Nephron progenitor cell (in vitro differentiated cells): ENCODE results near the gene SHF.

Experiments used
- DNase-seq: peaks from one replicate; pipeline ENCODE4 v3.0.0; 2021
- H3K27ac Mint-ChIP-seq: 2 replicates; pipeline ENCODE4 v1.8.0; 2021; ENCODE audit warnings: mild to moderate bottlenecking, moderate library complexity, mixed read lengths
- H3K27me3 Mint-ChIP-seq: 2 replicates; pipeline ENCODE4 v1.8.0; 2021; ENCODE audit warnings: mild to moderate bottlenecking, low read depth, mixed read lengths; ENCODE audit not compliant: poor library complexity
- H3K36me3 Mint-ChIP-seq: 2 replicates; pipeline ENCODE4 v1.8.0; 2021; ENCODE audit warnings: low read depth, mixed read lengths
- H3K4me1 Mint-ChIP-seq: 2 replicates; pipeline ENCODE4 v1.8.0; 2021; ENCODE audit warnings: mixed read lengths
- H3K4me3 Mint-ChIP-seq: 2 replicates; pipeline ENCODE4 v1.8.0; 2021; ENCODE audit warnings: mild to moderate bottlenecking, moderate library complexity, mixed read lengths
- H3K9me3 Mint-ChIP-seq: 2 replicates; pipeline ENCODE4 v1.8.0; 2021; ENCODE audit warnings: mild to moderate bottlenecking, moderate library complexity, mixed read lengths
- TF ChIP-seq, protein P1 (sequence below): fragments of 200-600 bp; sonication (generic); IDR thresholded peaks from 2 replicates; pipeline ENCODE4 v1.5.0; 2021; ENCODE audit warnings: antibody characterized with exemption

SHF gene

DNA sequence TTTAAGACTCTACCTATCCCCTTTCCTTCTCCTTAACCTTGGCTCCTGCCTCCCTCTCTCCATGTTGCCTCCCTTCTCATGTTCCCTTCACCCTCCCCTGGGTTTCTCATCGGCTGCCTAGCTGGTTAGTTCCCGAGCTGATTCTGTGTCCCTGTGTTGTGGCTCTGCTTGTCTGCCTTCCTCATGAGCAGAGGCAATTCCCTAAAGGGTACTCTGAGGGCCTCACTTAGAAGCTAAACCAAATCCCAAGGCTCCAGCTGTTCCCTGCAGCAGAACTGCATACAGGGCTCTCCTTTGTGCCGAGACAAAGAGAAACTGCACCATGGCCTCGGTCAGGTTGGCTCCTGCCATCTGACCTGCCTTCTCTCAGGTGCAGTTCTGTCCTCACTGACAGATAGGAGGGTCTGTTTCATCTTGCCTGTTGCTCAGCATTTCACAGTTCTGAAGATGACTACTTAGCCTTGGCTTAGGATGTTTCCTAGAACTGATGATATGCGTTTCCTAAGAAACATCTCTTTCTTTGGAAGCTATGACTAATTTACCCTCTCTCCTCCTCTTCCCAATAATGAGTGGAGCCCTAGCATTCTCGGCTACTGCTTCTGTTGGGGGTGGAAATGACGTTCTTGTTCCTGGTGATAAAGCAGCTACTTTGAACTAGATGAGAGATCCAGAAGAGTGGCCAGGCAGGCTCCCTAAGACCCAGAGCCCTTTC, 30.9 kb downstream of the SHF start:
- no peak for DNase-seq
- Mint-ChIP-seq H3K4me1 (peaks cover 31% of the 10 kb centered on the region), H3K27me3 (peaks cover 12% of the 10 kb centered on the region), H3K36me3 (peaks cover 8% of the 10 kb centered on the region), H3K9me3 (no peaks in the 10 kb centered on the region), H3K4me3 (no peak overlapping the region), H3K27ac (peak overlapping the region; percentile 79)
- TF ChIP-seq, protein P1, sequence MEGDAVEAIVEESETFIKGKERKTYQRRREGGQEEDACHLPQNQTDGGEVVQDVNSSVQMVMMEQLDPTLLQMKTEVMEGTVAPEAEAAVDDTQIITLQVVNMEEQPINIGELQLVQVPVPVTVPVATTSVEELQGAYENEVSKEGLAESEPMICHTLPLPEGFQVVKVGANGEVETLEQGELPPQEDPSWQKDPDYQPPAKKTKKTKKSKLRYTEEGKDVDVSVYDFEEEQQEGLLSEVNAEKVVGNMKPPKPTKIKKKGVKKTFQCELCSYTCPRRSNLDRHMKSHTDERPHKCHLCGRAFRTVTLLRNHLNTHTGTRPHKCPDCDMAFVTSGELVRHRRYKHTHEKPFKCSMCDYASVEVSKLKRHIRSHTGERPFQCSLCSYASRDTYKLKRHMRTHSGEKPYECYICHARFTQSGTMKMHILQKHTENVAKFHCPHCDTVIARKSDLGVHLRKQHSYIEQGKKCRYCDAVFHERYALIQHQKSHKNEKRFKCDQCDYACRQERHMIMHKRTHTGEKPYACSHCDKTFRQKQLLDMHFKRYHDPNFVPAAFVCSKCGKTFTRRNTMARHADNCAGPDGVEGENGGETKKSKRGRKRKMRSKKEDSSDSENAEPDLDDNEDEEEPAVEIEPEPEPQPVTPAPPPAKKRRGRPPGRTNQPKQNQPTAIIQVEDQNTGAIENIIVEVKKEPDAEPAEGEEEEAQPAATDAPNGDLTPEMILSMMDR, result no peak

DNA sequence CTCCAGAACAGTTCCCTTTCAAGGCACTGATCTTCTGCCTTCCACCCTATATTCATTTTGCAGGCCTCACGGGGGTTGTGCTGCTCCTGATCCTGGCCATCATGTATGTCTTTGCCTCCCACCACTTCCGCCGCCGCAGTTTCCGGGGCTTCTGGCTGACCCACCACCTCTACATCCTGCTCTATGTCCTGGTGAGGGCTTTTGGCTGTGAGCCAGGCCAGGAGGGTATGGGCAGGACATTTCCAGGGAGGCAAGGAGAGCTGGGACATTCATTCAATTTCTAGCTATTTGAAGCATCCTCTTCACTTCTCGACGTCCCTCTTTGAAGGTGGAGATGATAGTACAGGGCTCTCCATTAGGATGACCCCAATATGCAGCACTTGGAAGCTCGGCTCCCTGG, 32.0 kb downstream of the SHF start:
- DNase-seq, result no peak
- Mint-ChIP-seq H3K27ac (no peak overlapping the region), H3K27me3 (peaks cover 12% of the 10 kb centered on the region), H3K9me3 (no peaks in the 10 kb centered on the region), H3K4me1 (peaks cover 31% of the 10 kb centered on the region), H3K4me3 (no peak overlapping the region), H3K36me3 (peaks cover 8% of the 10 kb centered on the region)
- TF ChIP-seq, protein P1, result no peak

DNA sequence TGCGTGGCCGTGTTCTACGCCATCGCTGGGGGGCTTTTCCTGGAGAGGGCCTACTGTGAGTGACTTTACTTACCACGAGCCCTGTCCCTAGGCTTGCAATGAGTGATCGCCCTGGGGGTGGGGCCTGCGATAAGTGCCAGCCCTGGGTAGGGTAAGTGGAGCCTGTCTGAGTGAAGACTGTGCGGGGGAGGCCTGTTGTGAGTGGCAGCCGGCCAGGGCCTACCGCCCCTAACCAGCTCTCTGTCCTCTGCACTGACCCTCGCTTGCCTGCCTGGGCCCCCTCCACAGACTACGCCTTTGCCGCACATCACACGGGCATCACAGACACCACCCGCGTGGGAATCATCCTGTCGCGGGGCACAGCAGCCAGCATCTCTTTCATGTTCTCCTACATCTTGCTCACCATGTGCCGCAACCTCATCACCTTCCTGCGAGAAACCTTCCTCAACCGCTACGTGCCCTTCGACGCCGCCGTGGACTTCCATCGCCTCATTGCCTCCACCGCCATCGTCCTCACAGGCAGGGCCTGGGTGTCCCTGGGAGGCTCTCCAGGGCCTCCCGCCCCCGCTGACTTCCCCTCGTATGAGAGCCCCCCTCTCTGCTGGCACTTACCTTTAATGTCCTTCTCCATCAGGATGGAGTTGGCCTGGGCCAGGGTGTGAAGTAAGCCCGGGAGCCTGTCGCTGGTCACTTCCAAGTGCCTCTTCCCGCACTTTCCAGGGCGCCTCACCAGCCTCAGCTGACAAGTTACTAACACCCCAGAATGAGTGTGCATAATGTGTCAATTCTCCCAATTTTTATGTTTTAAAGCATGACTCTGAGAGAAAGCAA, 35.6 kb downstream of the SHF start:
- H3K4me3 Mint-ChIP-seq, result no peak overlapping the region
- no peaks in the 10 kb centered on the region for H3K9me3 Mint-ChIP-seq
- H3K36me3 Mint-ChIP-seq, result peaks cover 8% of the 10 kb centered on the region
- no peak for DNase-seq
- H3K27ac Mint-ChIP-seq, result no peak overlapping the region
- H3K27me3 Mint-ChIP-seq, result peaks cover 22% of the 10 kb centered on the region
- TF ChIP-seq, protein P1, result no peak
- H3K4me1 Mint-ChIP-seq, result peaks cover 17% of the 10 kb centered on the region

DNA sequence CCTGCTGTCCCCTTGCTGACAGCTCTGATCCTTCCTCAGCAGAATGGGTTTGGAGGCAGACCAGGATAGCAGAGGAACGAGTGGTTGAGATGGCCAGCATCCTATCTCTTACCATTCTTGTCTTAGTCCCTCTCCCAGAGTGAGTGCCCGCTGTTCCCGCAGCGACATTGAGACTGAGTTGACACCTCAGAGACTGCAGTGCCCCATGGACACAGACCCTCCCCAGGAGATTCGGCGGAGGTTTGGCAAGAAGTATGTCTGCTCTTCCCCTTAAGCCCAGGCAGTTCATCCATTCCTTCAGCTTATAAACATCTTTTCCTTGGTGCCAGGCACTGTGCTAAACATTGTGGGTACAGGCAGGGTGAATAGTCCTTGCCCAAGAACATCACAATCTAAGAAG, 36.8 kb downstream of the SHF start:
- peaks cover 24% of the 10 kb centered on the region for H3K27me3 Mint-ChIP-seq
- TF ChIP-seq, protein P1, result no peak
- no peaks in the 10 kb centered on the region for H3K9me3 Mint-ChIP-seq
- H3K4me1 Mint-ChIP-seq, result peaks cover 9% of the 10 kb centered on the region
- no peak overlapping the region for H3K4me3 Mint-ChIP-seq
- no peak for DNase-seq
- peaks cover 8% of the 10 kb centered on the region for H3K36me3 Mint-ChIP-seq
- no peak overlapping the region for H3K27ac Mint-ChIP-seq

DNA sequence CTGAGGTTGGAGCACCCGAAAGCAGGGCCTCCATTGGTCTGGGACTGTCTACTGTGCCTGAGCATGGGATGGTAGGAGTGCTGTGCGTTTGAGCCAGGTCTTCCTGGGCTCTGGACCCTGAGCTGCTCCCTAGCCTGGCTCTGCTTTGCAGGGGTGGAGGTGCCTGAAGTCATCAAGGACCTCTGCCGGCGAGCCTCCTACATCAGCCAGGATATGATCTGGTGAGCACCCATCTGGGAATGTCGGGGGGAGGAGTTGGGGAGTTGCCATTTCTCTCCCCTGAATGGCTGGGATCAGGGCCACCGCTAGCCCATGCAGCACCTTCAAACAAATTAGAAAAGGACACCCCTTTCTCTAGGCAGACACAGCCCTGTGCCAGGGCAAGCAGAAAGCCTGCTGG, 37.3 kb downstream of the SHF start:
- peaks cover 24% of the 10 kb centered on the region for H3K27me3 Mint-ChIP-seq
- DNase-seq, result no peak
- no peak overlapping the region for H3K27ac Mint-ChIP-seq
- H3K4me3 Mint-ChIP-seq, result no peak overlapping the region
- TF ChIP-seq, protein P1, result no peak
- peaks cover 9% of the 10 kb centered on the region for H3K4me1 Mint-ChIP-seq
- H3K36me3 Mint-ChIP-seq, result peaks cover 8% of the 10 kb centered on the region
- no peaks in the 10 kb centered on the region for H3K9me3 Mint-ChIP-seq
